GM12878 (cell line): ENCODE results near the gene ARHGAP26. TPM values are rescaled to one million over a fixed set of nuclear protein-coding genes. Genes with fewer than 3 reads are reported as not detected.

Source experiments
- ATAC-seq: fragments of 200-7000 bp; cut with Tn5 transposase; 3 replicates; pipeline ENCODE4 v1.9.1; 2020; ENCODE audit warnings: mild to moderate bottlenecking, moderate library complexity
- BruUV-seq: library from RNA; stranded (reverse); fragments of 400-500 nt; replicated peaks from 2 replicates; lab custom pipeline; 2021; lab: Mats Ljungman, UMichigan
- CTCF ChIA-PET: fragments of 300-600 bp; sonication (Branson Sonifier 250); formaldehyde crosslinking; extraction: SDS; loops from one replicate; lab custom pipeline; 2021; ENCODE audit warnings: inconsistent platforms; lab: Yijun Ruan, JAX
- POLR2A ChIA-PET: fragments of 350-600 bp; formaldehyde crosslinking; extraction: SDS; loops from one replicate; lab custom pipeline; 2021; ENCODE audit warnings: inconsistent platforms; lab: Charles Lee
- RAD21 ChIA-PET: fragments of 300-600 bp; sonication (Branson Sonifier 250); formaldehyde crosslinking; loops from one replicate; lab custom pipeline; 2023; ENCODE audit warnings: antibody characterized with exemption; ENCODE audit not compliant: unreplicated experiment; lab: Charles Lee
- SMC1A ChIA-PET: fragments of 300-600 bp; sonication (Branson Sonifier 250); formaldehyde crosslinking; loops from one replicate; lab custom pipeline; 2023; ENCODE audit not compliant: unreplicated experiment, uncharacterized antibody; lab: Charles Lee
- DNase-seq: peaks from one replicate; pipeline ENCODE4 v3.0.0-alpha.2; 2011; ENCODE audit warnings: low read depth, low spot score
- FAIRE-seq: peaks from 3 replicates; lab custom pipeline; 2011; peaks lifted over from hg19 to GRCh38; lab: Jason Lieb, UNC
- H2AFZ ChIP-seq: 2 replicates; pipeline ENCODE4 v1.6.0; 2011; ENCODE audit warnings: low read depth, low read length, control low read depth; ENCODE audit not compliant: control insufficient read depth
- H3K27ac ChIP-seq: 2 replicates; pipeline ENCODE4 v1.5.1; 2011; ENCODE audit warnings: control low read depth; ENCODE audit not compliant: control insufficient read depth, insufficient read depth
- H3K27me3 ChIP-seq, 2 experiments: replicated peaks in 1 of 2; 2 replicates each; pipeline versions ENCODE4 v1.6.0 to v1.6.1; 2011; ENCODE audit warnings: low read length in 1 of 2; ENCODE audit not compliant: control insufficient read depth in 2 of 2, insufficient read depth in 2 of 2
- H3K36me3 ChIP-seq, 2 experiments: 2 replicates each; pipeline ENCODE4 v1.5.1; 2011; ENCODE audit warnings: low read length in 1 of 2; ENCODE audit not compliant: control insufficient read depth in 2 of 2, insufficient read depth in 2 of 2
- H3K4me1 ChIP-seq: 2 replicates; pipeline ENCODE4 v1.6.1; 2011; ENCODE audit warnings: mild to moderate bottlenecking, low read length, moderate library complexity, mixed read lengths; ENCODE audit not compliant: control insufficient read depth, insufficient read depth
- H3K4me2 ChIP-seq: 2 replicates; pipeline ENCODE4 v1.6.0; 2011; ENCODE audit warnings: control low read depth; ENCODE audit not compliant: control insufficient read depth, insufficient read depth
- H3K4me3 ChIP-seq: fragments of 200-600 bp; sonication (generic); 2 replicates; pipeline ENCODE4 v1.5.1; 2016
- H3K79me2 ChIP-seq: 2 replicates; pipeline ENCODE4 v1.6.0; 2011; ENCODE audit warnings: low read length; ENCODE audit not compliant: control insufficient read depth, insufficient read depth
- H3K9ac ChIP-seq: 2 replicates; pipeline ENCODE4 v1.8.0; 2011; ENCODE audit warnings: low read length, control low read depth, mixed read lengths; ENCODE audit not compliant: control insufficient read depth, insufficient read depth
- H3K9me3 ChIP-seq: replicated peaks from 3 replicates; pipeline ENCODE4 v1.5.1; 2011; ENCODE audit warnings: mild to moderate bottlenecking, low read length; ENCODE audit not compliant: control insufficient read depth, insufficient read depth
- H4K20me1 ChIP-seq: 2 replicates; pipeline ENCODE4 v1.6.0; 2011; ENCODE audit not compliant: control insufficient read depth, insufficient read depth
- ATF2 ChIP-seq: IDR thresholded peaks from 2 replicates; pipeline ENCODE4 v1.6.1; 2012; ENCODE audit warnings: low read length, inconsistent platforms
- ETV6 ChIP-seq, 2 experiments: fragments of 450-650 bp in 1 of 2; IDR thresholded peaks in 1 of 2; conservative IDR thresholded peaks in 1 of 2; 2 replicates each; pipeline ENCODE4 v1.6.1; 2014; ENCODE audit warnings: antibody characterized with exemption in 1 of 2, borderline replicate concordance in 1 of 2, low read depth in 1 of 2, mild to moderate bottlenecking in 1 of 2, moderate library complexity in 1 of 2
- IRF3 ChIP-seq: fragments of 450-650 bp; IDR thresholded peaks from 2 replicates; pipeline ENCODE4 v1.6.1; 2014; ENCODE audit warnings: mild to moderate bottlenecking
- LARP7 ChIP-seq: fragments of 450-650 bp; IDR thresholded peaks from 2 replicates; pipeline ENCODE4 v1.6.1; 2017; ENCODE audit warnings: mild to moderate bottlenecking
- NFYB ChIP-seq: IDR thresholded peaks from 2 replicates; pipeline ENCODE4 v1.6.1; 2011; ENCODE audit warnings: low read depth, mild to moderate bottlenecking, low read length, improper control_type of control experiment, moderate library complexity; ENCODE audit not compliant: insufficient read depth
- PAX5 ChIP-seq: IDR thresholded peaks from 2 replicates; pipeline ENCODE4 v1.6.1; 2011; ENCODE audit warnings: low read depth, low read length, borderline replicate concordance
- POU2F2 ChIP-seq: IDR thresholded peaks from 3 replicates; pipeline ENCODE4 v1.6.1; 2011; ENCODE audit warnings: low read depth, mild to moderate bottlenecking, low read length, borderline replicate concordance
- RUNX3 ChIP-seq: IDR thresholded peaks from 2 replicates; pipeline ENCODE4 v1.6.1; 2012; ENCODE audit warnings: low read length, inconsistent platforms
- SREBF1 ChIP-seq: IDR thresholded peaks from 2 replicates; pipeline ENCODE4 v1.6.1; 2012; ENCODE audit warnings: mild to moderate bottlenecking, low read length
- whole genome bisulfite sequencing: methylation state at CpG from one replicate; pipeline ENCODE4 v1.1.6; 2016; ENCODE audit warnings: low lambda C conversion rate; ENCODE audit not compliant: insufficient replicate concordance, insufficient coverage; ENCODE audit errors: missing lambda C conversion rate; 5-methylcytosine and 5-hydroxymethylcytosine counted together
- in situ Hi-C: fragments of 300-500 bp; cut with MboI; formaldehyde crosslinking; loops from 9 replicates; pipeline ENCODE4 v1.14.3; 2018; ENCODE audit warnings: mixed read lengths
- intact Hi-C: fragments of 100-400 bp; cut with micrococcal nuclease; formaldehyde crosslinking; loops from one replicate; pipeline ENCODE4 v1.14.2; 2022; ENCODE audit not compliant: unreplicated experiment
- polyA plus RNA-seq, 11 experiments: library from polyadenylated mRNA; depleted of rRNA in 4 of 11; unstranded in 6 of 11; stranded (reverse) in 5 of 11; fragments of >200 nt; fragmentation: Nextera tagmentation in 4 of 11; fragmentation: Illumina TruSeq in 1 of 11; extraction: Ambion mirVana in 4 of 11; extraction: Trizol in 1 of 11; gene quantifications; 1 replicate in 1 of 11; 2 replicates in 10 of 11; pipeline versions ENCODE4 v1.2.1 to v1.2.3, GENCODE V29; 2011 to 2016; ENCODE audit warnings: inconsistent platforms in 2 of 11, missing spikeins in 2 of 11, low read depth in 1 of 11
- total RNA-seq, 4 experiments: library from RNA; depleted of rRNA in 3 of 4; stranded (reverse); fragments of >200 nt in 3 of 4; fragmentation: Illumina TruSeq in 1 of 4; extraction: Trizol in 1 of 4; gene quantifications; 2 replicates each; pipeline versions ENCODE4 v1.2.1 to v1.2.3, GENCODE V29; 2013 to 2021

Gene ARHGAP26
- total and polyA plus RNA-seq, 10 of the 15 experiments (the other 5 are each of a cell fraction or from before 2014, with no cell fraction given) = 9.4 to 41.5 (median 19.3) TPM

DNA sequence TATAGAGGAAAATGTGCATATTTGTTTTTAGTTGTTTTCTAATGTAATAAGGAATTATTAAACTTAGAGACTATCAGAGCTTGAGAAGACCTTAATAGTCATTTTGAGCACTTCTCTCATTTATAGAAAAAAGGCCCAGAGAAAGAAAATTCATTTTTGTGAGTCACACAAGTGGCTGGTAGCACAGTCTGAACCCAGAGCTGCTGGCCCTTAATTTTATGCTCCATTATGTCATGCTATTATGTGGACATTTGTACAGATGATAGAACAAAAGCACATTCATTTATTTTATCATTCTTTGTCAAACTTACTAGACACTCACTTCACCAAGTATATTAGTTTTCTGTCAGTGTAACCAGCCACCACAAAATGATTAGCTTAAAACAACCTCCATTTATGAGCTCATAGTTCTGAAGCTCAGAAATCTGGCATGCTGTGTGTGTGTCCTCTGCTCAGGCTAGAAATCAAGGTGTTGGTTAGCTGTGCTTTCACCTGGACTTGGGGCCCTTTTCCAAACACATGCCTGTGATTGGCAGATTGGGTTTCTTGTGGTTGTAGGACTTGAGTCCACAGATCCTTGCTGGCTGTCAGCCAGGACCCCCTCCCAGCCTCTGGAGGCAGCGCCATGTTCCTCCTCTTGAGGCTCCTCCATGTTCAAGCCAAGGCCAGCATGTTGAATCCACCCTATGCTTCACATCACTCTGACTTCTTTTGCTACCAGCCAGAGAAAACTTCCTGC lies 188.9 kb downstream of the ARHGAP26 start:
- SMC1A ChIA-PET = interaction anchor here (0.7 to 2.7 kb wide), 11 partner anchors 11 to 243 kb away, joined by 3 to 15 read pairs (median 4); no protein-coding TSS in a partner anchor
- H4K20me1 ChIP-seq = no peaks in the 10 kb centered on the region

More for the DNA sequence above, 188.9 kb downstream of the ARHGAP26 start:
- Histone ChIP-seq H3K9me3 (no peaks in the 10 kb centered on the region; the same call in 2 of the 3 replicates), H3K27ac (no peak overlapping the region), H3K4me1 (peaks cover 5% of the 10 kb centered on the region; the same call in 1 of the 2 replicates), H3K9ac (no peak overlapping the region), H3K4me3 (no peak overlapping the region), H2AFZ (no peak overlapping the region), H3K27me3 (no peaks in the 10 kb centered on the region), H3K36me3 (no peaks in the 10 kb centered on the region), H3K4me2 (no peak overlapping the region), H3K79me2 (no peaks in the 10 kb centered on the region)
- RAD21 ChIA-PET = interaction anchor here (0.7 to 2.7 kb wide), 5 partner anchors 32 to 65 kb away, joined by 3 to 10 read pairs (median 3); no protein-coding TSS in a partner anchor
- CTCF ChIA-PET = interaction anchor here (0.7 to 3.4 kb wide), 11 partner anchors 15 to 70 kb away, joined by 3 to 15 read pairs (median 4); no protein-coding TSS in a partner anchor
- no TSS peak for BruUV-seq
- POLR2A ChIA-PET = interaction anchor here (0.6 to 1.1 kb wide), 3 partner anchors 26 to 487 kb away, joined by 3 to 4 read pairs (median 3); no protein-coding TSS in a partner anchor
- intact Hi-C loops = no loop called here
- peak; percentile 31 for ATAC-seq
- no peak for DNase-seq
- TF ChIP-seq POU2F2 (no peak), ATF2 (no peak), NFYB (0 out of 2 replicates have a peak, but pooled peaks have one; percentile 11), PAX5 (0 out of 2 replicates have a peak, but pooled peaks have one; percentile 5), IRF3 (no peak), ETV6 (conservative IDR thresholded peaks at IDR 0.05 in 1 of 2, IDR thresholded peaks at IDR 0.05 in 1 of 2; ENCODE audit: borderline replicate concordance in 1 of 2, low read depth in 1 of 2) (no peak), RUNX3 (no peak), LARP7 (no peak), SREBF1 (no peak)
- peak; percentile 59 for FAIRE-seq
- in situ Hi-C loops = no loop called here
- WGBS = 100% methylated on average over 1 of the region's 1 CpG
